Esophagus muscularis mucosa (tissue), 4 donors: ENCODE measurements around the gene PHF13.

ENCODE experiments used
- EP300 ChIP-seq: sonication (generic); formaldehyde crosslinking; IDR thresholded peaks from one replicate; pipeline ENCODE4 v1.6.1; 2017; ENCODE audit warnings: antibody characterized with exemption
- POLR2A ChIP-seq: fragments of 450-650 bp; IDR thresholded peaks from one replicate; pipeline ENCODE4 v1.6.1; 2017; ENCODE audit warnings: antibody characterized with exemption, moderate library complexity, mild to moderate bottlenecking, low read depth
- POLR2AphosphoS5 ChIP-seq, 2 donors: sonication (generic); formaldehyde crosslinking; IDR thresholded peaks; one replicate each; pipeline ENCODE4 v1.6.1; 2017; ENCODE audit warnings: antibody characterized with exemption in 2 of 2
- TF ChIP-seq, protein P1 (sequence below), 3 experiments: fragments of 200-600 bp in 2 of 3; fragments of 450-650 bp in 1 of 3; sonication (generic) in 2 of 3; IDR thresholded peaks; one replicate each; pipeline ENCODE4 v1.5.1; 2017 to 2019; ENCODE audit warnings: antibody characterized with exemption in 3 of 3, mild to moderate bottlenecking in 2 of 3, moderate library complexity in 1 of 3

DNA sequence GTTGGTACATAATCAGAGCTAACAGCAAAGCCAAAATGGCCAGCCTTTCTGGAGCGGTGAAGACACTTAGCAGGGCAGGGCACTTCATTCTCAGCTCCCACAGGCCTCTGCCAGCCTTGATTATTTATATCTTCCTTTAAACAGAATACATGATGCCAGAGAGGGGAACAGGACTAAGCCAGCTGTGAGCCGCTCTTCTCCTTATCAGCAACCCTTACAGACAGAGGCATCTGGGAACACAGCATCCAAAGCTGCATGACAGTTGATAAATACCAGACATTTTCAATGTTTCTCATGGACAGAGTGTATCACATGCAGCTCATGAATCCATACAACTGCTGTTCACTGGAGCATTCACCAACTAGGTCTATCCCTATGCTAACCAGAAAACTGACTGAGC lies 59.0 kb downstream of the PHF13 start:
- no peak for TF ChIP-seq EP300
- TF ChIP-seq, protein P1, sequence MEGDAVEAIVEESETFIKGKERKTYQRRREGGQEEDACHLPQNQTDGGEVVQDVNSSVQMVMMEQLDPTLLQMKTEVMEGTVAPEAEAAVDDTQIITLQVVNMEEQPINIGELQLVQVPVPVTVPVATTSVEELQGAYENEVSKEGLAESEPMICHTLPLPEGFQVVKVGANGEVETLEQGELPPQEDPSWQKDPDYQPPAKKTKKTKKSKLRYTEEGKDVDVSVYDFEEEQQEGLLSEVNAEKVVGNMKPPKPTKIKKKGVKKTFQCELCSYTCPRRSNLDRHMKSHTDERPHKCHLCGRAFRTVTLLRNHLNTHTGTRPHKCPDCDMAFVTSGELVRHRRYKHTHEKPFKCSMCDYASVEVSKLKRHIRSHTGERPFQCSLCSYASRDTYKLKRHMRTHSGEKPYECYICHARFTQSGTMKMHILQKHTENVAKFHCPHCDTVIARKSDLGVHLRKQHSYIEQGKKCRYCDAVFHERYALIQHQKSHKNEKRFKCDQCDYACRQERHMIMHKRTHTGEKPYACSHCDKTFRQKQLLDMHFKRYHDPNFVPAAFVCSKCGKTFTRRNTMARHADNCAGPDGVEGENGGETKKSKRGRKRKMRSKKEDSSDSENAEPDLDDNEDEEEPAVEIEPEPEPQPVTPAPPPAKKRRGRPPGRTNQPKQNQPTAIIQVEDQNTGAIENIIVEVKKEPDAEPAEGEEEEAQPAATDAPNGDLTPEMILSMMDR (IDR thresholded peaks at IDR 0.05): no peak
- TF ChIP-seq POLR2A: no peak
- TF ChIP-seq POLR2AphosphoS5 (IDR thresholded peaks at IDR 0.05): no peak
